ENCODE data around the gene GOLGA6L2.

GOLGA6L2 gene

GRCh38 chr15:23395030-23395692 is 51.9 kb downstream of the GOLGA6L2 start:
- Histone ChIP-seq H3K9me3 (ENCODE audit: control insufficient read depth, low read length) (no peaks in the 10 kb centered on the region), H3K36me3 (ENCODE audit: control insufficient read depth in 1 of 2, insufficient read depth in 2 of 2, low read depth in 1 of 2, low read length in 2 of 2) (no peaks in the 10 kb centered on the region), H2BK120ac (ENCODE audit: low read depth, low read length) (no peak overlapping the region), H2AFZ (ENCODE audit: low read depth, low read length) (no peak overlapping the region), H2BK5ac (ENCODE audit: low read depth, low read length, poor library complexity, severe bottlenecking) (no peak overlapping the region), H3K9ac (ENCODE audit: low read length) (no peak overlapping the region), H2BK15ac (ENCODE audit: low read depth, poor library complexity, severe bottlenecking) (no peak overlapping the region), H2BK12ac (ENCODE audit: low read length in 2 of 2) (no peak overlapping the region), H4K91ac (ENCODE audit: low read length) (no peak overlapping the region), H3K79me1 (replicated peaks; ENCODE audit: low read length, poor library complexity, severe bottlenecking) (no peaks in the 10 kb centered on the region), H3K4me1 (ENCODE audit: control insufficient read depth, insufficient read depth, low read depth, low read length) (no peaks in the 10 kb centered on the region), H3K14ac (ENCODE audit: low read length in 2 of 2) (no peak overlapping the region), H3K27ac (ENCODE audit: low read length, poor library complexity, severe bottlenecking) (no peak overlapping the region), H3K4me2 (ENCODE audit: low read length, poor library complexity, severe bottlenecking) (no peak overlapping the region), H3K27me3 (ENCODE audit: control insufficient read depth in 1 of 2, insufficient read depth in 1 of 2, low read length in 2 of 2) (peaks cover 0 to 7% of the 10 kb centered on the region in 2 experiments), H3K18ac (ENCODE audit: low read depth in 1 of 2, low read length in 2 of 2) (no peak overlapping the region), H3K4ac (ENCODE audit: low read depth in 1 of 2, low read length in 2 of 2) (no peak overlapping the region), H2AK5ac (ENCODE audit: low read length, severe bottlenecking) (no peak overlapping the region), H4K8ac (ENCODE audit: low read length) (no peak overlapping the region), H3K23ac (ENCODE audit: low read length in 2 of 2) (no peak overlapping the region), H3K4me3 (ENCODE audit: insufficient read depth in 1 of 2, low read depth in 1 of 2, low read length in 2 of 2) (no peak overlapping the region)
- DNase-seq, result no peak
- WGBS, result 64% methylated on average over 14 of the region's 15 CpGs

Measured in mesenchymal stem cell (in vitro differentiated cells and primary cell).